ENCODE results near the gene VPS36.
A peak's percentile ranks its signal among the peaks of the same experiment; 100 is the strongest.
"Not testable (repeated sequence)": the region's sequence is repeated elsewhere in the genome, so short reads cannot be mapped to it uniquely, and the experiment has no call there.

Gene VPS36

GRCh38 chr13:52450012-52450792 lies at the start of gene VPS36:
VPS36 (minus strand) TSS chr13:52450634; CDS start chr13:52450594, 40 bp downstream.
- DNase-seq (peak; percentile 97), ATAC-seq (peak; percentile 86)

- not testable (repeated sequence) for DNase-seq, ATAC-seq
Observed at GRCh38 chr13:52497979-52498378, 47.5 kb upstream of the VPS36 start.

DNA sequence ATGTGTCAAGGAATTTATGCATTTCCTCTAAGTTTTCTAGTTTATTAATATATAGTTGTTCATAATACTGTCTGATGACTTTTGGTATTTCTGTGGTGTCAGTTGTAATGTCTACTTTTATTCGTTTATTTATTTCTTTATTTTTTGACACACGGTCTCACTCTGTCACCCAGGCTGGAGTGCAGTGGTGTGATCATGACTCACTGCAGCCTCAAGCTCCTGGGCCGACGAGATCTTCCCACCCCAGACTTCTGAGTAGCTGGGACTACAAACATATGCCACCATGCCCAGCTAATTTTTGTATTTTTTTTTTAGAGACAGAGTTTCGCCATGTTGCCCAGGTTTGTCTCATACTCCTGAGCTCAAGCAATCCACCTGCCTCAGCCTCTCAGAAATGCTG lies 43.8 kb upstream of the VPS36 start:
- ATAC-seq, DNase-seq: not testable (repeated sequence)

- ATAC-seq, DNase-seq: not testable (repeated sequence)
Observed at GRCh38 chr13:52491015-52491414, 40.6 kb upstream of the VPS36 start.

- not testable (repeated sequence) for ATAC-seq, DNase-seq
Observed at GRCh38 chr13:52488763-52489162, 38.3 kb upstream of the VPS36 start.

DNA sequence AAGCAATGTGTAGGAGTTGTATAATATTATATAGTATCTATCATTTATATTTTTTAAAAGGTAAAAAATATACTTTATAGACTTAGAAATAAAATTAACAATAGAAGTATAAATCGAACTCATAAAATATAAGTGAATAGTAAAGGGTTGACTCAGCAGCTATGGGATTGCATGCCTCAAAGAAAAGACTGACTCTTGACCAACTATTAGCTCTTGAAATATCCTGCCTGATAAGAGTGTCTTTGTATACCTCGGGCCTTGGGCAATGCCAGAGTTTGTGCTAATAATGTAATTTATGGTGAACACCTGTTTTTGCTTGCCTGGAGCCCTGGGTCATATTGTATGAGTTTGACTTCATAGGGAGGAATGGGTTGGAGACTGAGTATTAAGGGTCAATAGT lies 36.6 kb upstream of the VPS36 start:
- ATAC-seq, DNase-seq: not testable (repeated sequence)

DNA sequence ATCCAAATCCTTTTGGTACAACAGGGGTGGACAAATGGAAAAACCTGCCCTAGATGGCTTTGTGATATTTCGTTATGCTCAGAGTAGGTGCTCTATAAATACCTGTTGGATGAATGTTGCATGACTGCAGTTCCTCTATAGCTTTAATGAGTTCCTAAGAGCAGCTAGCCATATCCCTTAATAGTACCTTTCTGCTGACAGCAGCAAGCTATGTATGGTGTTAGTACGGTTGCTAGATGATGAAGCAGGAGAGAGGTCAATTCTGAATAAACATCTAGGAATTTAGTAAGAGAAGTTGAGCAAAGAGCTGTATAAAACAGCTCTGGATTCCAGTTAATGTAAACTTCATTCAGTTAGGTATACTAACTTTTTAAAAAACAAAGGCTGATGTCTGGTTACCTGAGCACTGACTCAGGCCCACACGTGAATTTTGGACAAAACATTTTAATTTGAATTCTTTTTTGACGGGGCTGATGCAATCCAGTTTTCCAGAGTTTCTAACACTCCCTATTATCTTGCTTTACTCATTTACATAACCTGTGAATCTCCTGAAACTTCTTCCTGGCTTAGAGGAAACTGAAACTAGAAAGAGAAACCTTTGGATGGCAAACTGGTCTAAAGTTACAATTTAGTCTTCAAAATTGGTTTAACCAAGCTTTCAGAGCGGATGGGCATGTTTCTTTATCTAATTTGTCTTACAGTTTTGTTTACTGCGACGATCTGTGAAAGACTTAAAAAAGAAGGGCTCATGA lies 30.4 kb upstream of the VPS36 start:
- not testable (repeated sequence) for ATAC-seq, DNase-seq

DNA sequence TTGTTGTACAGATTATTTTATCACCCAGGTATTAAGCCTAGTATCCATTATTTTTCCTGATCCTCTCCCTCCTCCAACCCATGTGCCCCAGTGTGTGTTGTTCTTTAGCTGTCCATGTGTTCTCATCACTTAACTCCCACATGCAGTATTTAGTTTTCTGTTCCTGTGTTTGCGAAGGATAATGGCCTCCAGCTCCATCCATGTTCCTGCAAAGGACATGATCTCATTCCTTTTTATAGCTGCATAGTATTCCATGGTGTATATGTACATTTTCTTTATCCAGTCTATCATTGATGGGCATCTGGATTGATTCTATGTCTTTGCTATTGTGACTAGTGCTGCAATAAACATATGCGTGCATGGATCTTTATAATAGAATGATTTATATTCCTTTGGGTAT lies 18.1 kb upstream of the VPS36 start:
- not testable (repeated sequence) for ATAC-seq, DNase-seq

DNA sequence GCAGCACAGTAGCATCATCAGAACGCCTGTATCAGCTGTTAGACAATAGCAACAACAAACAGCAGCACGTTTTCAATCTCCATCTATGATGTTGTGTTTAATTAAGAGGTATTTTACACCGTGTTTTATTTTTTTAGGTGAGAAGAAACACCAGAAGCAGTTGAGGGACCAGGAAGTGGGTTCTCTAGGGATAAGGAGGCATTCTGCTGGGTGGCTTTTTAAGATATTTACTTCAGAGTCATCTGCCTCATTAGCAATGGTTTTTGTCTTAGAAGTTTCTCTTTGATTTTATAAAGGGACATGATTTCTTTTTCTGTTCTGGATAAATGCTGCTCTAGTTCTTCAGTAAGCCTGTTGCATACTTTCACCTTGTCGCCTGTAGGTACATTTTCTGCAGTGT lies 13.1 kb upstream of the VPS36 start:
- no peak for DNase-seq
- ATAC-seq, result no peak

- ATAC-seq (no peak), DNase-seq (no peak)
Observed at GRCh38 chr13:52461265-52461664, 10.8 kb upstream of the VPS36 start.

- DNase-seq, result no peak
- ATAC-seq, result no peak
Observed at GRCh38 chr13:52459668-52460067, 9.2 kb upstream of the VPS36 start.

- peak; percentile 57 for ATAC-seq
- peak; percentile 83 for DNase-seq
Observed at GRCh38 chr13:52455677-52456041, 5.2 kb upstream of the VPS36 start.

DNA sequence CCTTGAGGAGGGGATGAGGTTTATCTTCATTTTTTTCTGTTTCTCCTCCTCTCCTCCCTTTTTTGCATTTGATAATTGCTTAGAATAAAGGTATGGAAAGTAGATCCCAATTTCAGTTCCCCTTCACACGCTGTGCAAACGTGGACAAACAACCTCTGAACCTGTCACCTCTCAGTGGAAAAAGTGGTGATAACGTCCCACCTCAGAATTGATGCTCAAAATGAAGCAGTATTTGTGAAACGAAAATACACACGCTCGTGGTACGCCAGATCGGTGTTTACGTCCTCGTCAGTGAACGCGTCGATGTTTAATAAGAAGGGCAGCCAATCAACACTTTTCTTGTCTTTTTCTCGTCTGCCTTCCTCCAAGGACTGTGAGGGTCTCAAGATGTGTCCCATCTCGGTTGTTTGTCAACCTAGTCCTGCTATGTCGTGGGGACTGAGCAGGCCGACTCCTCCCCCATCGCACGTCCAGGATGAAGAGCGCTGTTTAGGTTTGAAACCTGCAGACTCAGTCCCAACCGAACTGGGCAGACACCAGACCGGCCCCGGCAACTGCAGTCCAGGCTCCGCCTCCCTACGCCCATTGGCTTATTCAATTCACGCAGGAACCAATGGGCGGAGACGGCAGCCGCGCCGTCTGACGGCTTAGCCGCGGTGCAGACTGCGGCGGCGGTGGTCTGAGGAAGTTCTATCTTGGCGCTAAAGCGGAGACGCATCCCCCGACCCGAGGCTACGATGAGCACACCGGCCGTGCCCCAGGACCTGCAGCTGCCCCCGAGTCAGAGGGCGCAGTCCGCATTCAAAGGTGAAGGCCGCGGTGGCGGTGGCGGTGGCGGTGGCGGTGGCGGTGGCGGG lies 4.6 kb upstream of the VPS36 start, which contains the start of gene CKAP2:
TSS of gene CKAP2 (plus strand) at position 659 of the 857 bp plus-strand sequence. CDS start at position 738, 79 bp downstream.
- ATAC-seq, result peak; percentile 83
- peak; percentile 92 for DNase-seq

- no peak for DNase-seq
- ATAC-seq, result no peak
Observed at GRCh38 chr13:52454459-52454819, 4.0 kb upstream of the VPS36 start.

GRCh38 chr13:52452470-52452869 lies 2.0 kb upstream of the VPS36 start:
- ATAC-seq (no peak), DNase-seq (no peak)

- ATAC-seq, result no peak
- DNase-seq, result no peak
Observed at GRCh38 chr13:52451135-52451804, 836 bp upstream of the VPS36 start.

GRCh38 chr13:52450793-52451116 lies 321 bp upstream of the VPS36 start:
- no peak for DNase-seq
- ATAC-seq, result no peak

DNA sequence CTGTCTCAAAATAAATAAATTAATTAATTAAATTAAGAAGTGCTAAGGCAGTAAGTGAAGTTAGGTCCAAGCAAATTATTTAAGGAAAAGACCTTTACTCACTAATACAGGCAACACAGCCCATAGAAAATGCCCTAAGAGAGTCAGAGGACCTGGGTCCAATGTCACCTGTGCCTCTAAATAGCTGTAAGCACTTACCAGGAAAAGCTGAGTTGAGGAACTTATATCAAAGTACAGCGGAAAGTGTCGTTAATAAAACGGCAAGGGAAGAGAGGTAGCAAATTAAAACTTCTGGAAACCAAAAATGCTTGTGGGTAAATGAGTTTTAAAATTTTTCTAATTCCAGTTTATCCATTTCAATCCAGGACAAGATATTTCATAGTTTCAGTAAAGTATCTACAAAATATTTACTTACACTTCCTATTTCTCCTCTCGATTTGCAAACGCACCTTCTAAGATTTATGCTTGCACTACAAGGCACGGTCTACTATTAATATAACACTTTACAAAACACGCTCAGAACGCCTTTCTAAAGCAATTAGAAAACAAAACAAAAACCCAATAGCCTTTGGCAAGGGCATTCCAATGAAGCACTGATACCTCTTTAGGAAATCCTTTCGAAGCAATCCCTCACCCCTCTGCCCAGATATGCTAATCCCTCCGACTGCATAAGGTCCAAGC lies 963 bp downstream of the VPS36 start:
- no peak for DNase-seq
- no peak for ATAC-seq

DNA sequence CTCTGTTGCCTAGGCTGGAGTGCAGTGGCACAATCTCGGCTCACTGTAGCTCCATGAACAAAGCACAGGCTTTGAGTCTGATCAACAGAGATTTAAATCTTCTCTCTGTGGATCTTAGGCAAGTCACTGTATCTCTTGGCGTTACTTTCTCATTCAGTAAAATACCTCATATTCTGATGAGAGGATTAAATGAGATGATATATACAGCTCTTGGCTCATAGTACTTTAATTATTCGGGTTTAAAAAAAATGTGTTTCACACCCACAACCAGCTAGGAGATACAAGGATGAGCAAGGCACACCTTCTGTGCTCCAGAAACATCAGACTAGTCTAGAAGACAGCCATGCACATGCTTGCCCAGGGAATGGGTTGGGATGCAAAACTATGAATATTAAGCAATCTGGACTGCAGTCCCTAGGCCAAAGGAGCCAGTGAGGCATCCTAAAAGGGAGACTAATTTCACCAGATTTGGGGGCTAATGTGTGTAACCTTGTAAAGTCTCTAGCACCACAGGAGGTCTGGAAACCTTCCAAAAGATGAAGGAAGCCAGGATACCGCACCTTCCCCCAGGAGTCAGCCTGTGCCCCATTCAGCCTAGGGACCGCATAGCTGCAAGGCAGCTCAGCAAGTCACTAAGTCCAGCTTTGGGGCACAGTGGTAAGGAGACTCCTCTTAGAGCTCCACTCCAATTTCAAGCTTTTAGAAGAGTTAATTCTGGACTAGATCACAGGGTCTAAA lies 2.5 kb downstream of the VPS36 start:
- ATAC-seq (no peak), DNase-seq (no peak)

DNA sequence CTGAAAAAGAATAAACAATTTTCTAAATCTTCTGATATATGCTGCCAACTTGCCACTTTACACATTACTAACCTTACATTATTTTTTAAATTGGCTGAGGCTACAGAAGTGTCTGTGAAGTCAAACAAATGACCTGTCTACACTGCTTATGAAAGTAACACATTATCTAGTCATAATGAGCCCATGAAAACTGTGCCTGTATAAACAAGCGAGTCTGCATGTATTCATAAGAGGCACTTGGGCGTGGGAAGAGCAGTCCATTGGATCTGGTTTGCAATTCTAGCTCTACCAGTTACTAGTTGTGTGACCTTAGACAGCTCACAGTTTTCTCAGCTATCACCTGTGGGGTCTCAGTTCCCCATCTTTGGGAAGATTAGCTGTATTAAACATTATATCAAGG lies 3.1 kb downstream of the VPS36 start:
- DNase-seq (no peak), ATAC-seq (no peak)

DNA sequence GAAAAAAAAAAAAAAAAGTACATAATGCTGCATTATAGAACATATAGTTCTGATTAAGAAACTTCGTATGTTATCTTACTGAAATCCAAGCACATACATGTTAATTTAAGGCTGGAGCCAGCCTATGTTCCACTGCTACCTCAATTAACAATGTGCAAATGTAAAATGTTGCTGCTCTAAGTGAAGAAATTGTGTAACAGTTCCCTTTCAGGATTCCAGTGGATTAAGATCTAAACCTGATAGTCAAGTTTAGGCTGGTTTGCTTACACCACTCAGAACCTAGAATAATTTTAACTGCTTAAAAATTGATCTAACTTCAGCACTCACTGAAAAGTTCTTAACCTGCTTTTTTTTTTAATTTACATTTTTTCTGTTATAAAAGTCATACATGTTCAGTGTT lies 4.2 kb downstream of the VPS36 start:
- no peak for ATAC-seq
- no peak for DNase-seq

All from stimulated activated naive CD8-positive, alpha-beta T cell treated with anti-CD3 and anti-CD28 coated beads, Interleukin-15, Interleukin-2, amounts not matched to agents 100 U/mL and 50 U/mL, for 24 hours (primary cell).